Esophagus mucosa (tissue), 1 donor: Measurements from ENCODE around the gene GPN3. TPM values are rescaled to one million over a fixed set of nuclear protein-coding genes. Genes with fewer than 3 reads are reported as not detected.
"Not testable (repeated sequence)": the region's sequence is repeated elsewhere in the genome, so short reads cannot be mapped to it uniquely, and the experiment has no call there.

Experiments
- ATAC-seq: fragments of 200-7000 bp; cut with Tn5 transposase; one replicate; pipeline ENCODE4 v1.9.1; 2020
- total RNA-seq: library from RNA; stranded (reverse); gene quantifications from one replicate; pipeline ENCODE4 v1.2.4, GENCODE V29; 2023
- donor health status: DM: yes; HTN: yes; CAD: no.

Gene GPN3
- total RNA-seq: 12.0 TPM

DNA sequence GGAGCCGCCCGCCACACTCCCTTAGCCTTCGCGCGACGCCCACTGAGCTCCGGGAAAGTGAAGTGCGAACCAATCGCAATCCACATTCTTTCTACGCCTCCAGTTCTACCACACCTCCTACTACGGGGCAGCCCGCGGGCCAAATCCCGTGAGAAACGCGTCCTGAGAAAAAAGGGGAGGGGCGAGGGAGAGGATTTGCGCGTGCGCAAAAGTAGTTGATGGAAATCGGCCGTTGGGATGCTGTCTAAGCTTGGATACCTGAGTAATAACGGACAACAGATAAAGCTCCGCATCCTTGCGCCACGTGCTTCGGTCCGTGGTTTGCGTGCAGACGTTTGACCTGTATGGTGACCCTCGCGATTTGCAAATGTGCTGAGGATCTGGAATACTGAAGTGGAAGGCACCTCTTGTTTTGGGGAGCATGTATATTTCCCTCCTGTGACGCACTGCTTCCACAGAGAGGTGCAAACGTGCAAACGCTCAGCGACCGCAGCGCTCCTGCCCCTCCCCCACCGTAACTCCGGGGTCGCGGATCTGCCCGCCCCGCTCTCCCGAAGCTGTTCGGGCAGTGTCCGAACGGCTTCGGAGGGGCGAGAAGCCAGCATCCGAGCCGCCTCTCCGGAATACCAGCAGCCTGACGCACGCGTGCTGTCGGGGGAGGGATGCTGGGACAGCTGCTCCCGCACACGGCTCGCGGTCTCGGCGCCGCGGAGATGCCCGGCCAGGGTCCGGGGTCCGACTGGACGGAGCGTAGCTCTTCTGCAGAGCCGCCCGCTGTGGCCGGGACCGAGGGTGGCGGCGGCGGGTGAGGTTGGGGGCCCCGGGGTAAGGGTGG, at the start of gene GPN3, which contains the start of gene FAM216A:
Gene GPN3, minus strand, starts transcription at position 44 of the 835 bp plus-strand sequence. CDS start 54 bp downstream, outside the sequence.
Gene FAM216A, plus strand, starts transcription at position 632 of the 835 bp plus-strand sequence. Its CDS starts 31 bp downstream, at position 663.
- ATAC-seq: peak; percentile 98

DNA sequence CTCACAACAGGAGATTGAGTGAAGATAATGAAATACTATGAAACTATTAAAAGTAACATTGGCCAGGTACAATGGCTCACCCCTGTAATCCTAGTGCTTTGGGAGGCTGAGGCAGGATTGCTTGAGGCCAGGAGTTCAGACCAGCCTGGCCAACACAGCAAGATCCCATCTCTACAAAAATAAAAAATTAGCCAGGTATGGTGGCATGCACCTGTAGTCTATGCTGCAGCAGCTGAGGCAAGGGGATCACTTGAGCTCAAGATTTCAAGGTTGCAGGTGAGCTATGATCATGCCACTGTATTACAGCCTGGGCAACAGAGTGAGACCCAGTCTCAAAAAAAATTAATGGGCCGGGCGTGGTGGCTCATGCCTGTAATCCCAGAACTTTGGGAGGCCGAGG, 48.9 kb upstream of the GPN3 start:
- no peak for ATAC-seq

GRCh38 chr12:110514363-110514762, 46.3 kb upstream of the GPN3 start:
- no peak for ATAC-seq

DNA sequence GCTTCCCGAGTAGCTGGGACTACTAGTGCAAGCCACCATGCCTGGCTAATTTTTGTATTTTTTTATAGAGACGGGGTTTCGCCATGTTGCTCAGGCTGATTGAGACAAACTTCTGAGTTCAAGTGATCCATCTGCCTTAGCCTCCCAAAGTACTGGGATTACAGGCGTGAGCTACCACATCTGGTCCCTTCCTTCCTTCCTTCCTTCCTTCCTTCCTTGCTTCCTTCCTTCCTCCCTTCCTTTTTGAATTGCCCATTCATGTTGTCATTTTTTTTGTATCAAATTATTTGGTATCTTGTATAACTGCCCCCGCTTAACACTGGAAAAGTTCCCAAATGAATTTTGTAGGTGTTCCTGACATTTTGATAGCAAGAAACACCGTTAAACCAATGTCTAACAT, 45.8 kb upstream of the GPN3 start:
- ATAC-seq: no peak

GRCh38 chr12:110508071-110508586, 40.1 kb upstream of the GPN3 start:
- ATAC-seq: no peak

GRCh38 chr12:110505332-110505731, 37.3 kb upstream of the GPN3 start:
- ATAC-seq: no peak

- ATAC-seq: no peak
Observed at GRCh38 chr12:110503432-110503831, 35.4 kb upstream of the GPN3 start.

- peak; percentile 98 for ATAC-seq
Observed at GRCh38 chr12:110501752-110502738, 34.0 kb upstream of the GPN3 start, which contains the start of the genes RAD9B and VPS29. Gene RAD9B, plus strand, starts transcription at chr12:110502331. Its CDS starts 7 bp downstream, at chr12:110502338. Gene VPS29, minus strand, starts transcription at chr12:110502111. Its CDS starts 60 bp downstream, at chr12:110502051.

GRCh38 chr12:110501399-110501751, 33.3 kb upstream of the GPN3 start:
- peak; percentile 65 for ATAC-seq

DNA sequence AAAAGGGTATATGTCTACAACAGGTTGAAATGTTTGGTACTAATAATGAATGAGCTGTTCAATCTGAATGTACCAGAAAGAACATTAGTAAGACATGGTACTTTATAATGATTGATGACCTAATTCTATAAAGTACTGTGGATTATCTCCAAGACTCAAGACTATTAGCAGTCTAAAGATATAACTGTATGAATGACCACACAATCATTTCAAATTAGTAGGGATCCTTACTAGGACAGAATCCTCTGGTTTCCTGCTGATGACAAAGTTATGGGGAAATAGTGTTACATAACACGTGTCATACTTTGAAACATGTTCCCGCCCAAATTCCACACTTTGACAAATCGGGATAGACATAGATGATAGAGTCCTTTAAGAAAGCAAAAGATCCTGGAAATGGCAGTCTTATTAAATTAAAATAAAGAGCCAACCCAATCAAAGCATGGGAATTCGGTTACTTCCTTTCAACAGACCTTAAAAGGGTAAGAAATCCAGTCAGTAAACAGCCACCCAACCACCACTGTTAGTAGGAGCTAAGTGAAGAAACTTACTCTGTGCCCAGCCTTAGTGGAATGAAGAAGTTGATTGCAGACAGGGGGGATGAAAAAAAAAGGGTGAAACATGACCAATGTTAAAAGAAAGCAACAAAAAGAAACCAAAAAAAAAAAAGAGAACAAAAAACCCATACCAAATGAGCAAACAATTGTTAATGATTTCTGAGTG, 31.1 kb upstream of the GPN3 start:
- peak; percentile 6 for ATAC-seq

DNA sequence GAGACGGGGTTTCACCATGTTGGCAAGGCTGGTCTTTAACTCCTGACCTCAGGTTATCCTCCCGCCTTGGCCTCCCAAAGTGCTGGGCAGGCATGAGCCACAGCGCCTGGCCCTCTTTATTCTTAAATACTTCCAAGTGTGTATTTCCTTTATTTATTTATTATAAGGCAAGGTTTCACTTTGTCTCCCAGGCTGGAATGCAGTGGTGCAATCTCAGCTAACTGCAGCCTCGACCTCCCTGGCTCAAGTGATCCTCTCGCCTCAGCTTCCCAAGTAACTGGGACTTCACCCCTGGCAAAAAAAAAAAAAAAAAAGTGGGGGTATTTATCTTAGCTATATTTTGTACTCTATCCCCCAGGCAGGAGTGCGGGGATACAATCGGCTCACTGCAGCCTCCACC, 7.4 kb upstream of the GPN3 start:
- ATAC-seq: no peak

DNA sequence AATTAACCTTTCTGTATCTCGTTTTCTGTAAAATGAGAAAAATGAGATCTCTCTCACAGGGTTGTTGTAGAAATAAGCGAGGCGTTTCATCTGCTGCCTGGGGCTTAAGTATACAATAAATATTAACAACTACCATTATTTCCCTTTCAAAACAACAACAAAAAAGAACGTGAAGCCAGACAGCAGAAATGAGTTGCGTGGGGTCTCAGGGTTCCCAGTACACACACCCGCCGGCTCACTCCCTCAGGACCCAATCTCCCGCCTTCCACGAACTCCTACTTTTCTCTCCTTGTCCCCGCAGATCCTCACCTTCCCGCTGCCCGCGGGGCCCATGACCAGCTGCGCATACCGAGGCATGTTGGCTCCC, 227 bp downstream of the GPN3 start:
- no peak for ATAC-seq

- ATAC-seq: no peak
Observed at GRCh38 chr12:110466791-110467190, 1.3 kb downstream of the GPN3 start.

- not testable (repeated sequence) for ATAC-seq
Observed at GRCh38 chr12:110465765-110466164, 2.3 kb downstream of the GPN3 start.

GRCh38 chr12:110465024-110465423, 3.0 kb downstream of the GPN3 start:
- ATAC-seq: no peak

DNA sequence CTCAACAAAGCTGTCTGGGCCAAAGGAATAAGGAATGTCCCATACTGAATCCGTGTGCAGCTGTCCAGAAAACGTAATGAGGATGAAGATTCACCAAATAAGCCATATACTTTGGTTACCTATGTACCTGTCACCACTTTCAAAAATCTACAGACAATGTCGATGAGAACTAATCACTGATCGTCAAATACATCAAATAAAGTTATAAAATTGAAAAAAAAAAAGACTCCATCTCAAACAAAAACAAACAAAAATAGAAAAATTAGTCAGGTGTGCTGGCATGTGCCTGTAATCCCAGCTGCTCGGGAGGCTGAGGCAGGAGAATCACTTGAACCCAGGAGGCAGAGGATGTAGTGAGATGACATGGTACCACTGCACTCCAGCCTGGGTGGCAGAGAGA, 6.9 kb downstream of the GPN3 start:
- ATAC-seq: not testable (repeated sequence)

GRCh38 chr12:110458756-110459155, 9.3 kb downstream of the GPN3 start:
- no peak for ATAC-seq

GRCh38 chr12:110453569-110454296, 14.3 kb downstream of the GPN3 start:
- ATAC-seq: no peak

DNA sequence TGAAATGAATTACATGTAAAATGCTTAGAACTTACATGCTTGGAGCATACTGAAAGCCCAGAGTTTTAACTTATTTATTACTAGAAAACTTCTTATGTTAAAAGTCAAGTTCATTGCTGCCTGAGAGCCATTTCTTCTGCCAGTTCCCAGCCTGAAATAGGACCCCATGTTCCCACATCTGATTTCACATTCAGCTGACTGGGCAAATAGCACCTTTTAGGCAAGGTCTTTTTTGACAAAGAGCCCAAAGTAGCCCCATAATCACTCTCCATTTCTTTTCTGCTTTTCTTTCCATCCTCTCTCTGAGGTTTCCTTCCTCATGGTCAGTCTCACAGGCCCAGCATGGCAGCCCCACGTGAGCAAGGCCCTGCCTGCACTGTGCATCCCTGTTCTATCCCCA, 16.8 kb downstream of the GPN3 start:
- ATAC-seq: no peak

- peak; percentile 98 for ATAC-seq
Observed at GRCh38 chr12:110449799-110450497, 18.1 kb downstream of the GPN3 start, which contains the start of gene ARPC3. Gene ARPC3, minus strand, starts transcription at chr12:110450337. Its CDS starts 77 bp downstream, at chr12:110450260.

- ATAC-seq: peak; percentile 64
Observed at GRCh38 chr12:110444455-110444854, 23.6 kb downstream of the GPN3 start.
